Sigmoid colon (tissue), 7 donors: Measurements from ENCODE around the gene STON2. TPM values are rescaled to one million over a fixed set of nuclear protein-coding genes. Genes with fewer than 3 reads are reported as not detected.

Experiments used
- DNase-seq: peaks from one replicate; pipeline ENCODE4 v3.0.0-alpha.2; 2019
- H3K27ac ChIP-seq, 4 donors: fragments of 200-600 bp; sonication (generic); one replicate each; pipeline ENCODE4 v1.5.1; 2016 to 2019; ENCODE audit warnings: mild to moderate bottlenecking in 1 of 4
- H3K27me3 ChIP-seq, 3 donors: fragments of 200-600 bp; sonication (generic); one replicate each; pipeline ENCODE4 v1.5.1; 2019; ENCODE audit warnings: mild to moderate bottlenecking in 1 of 3
- H3K36me3 ChIP-seq, 4 donors: fragments of 200-600 bp; sonication (generic); one replicate each; pipeline ENCODE4 v1.5.1; 2016 to 2019
- H3K4me1 ChIP-seq, 4 donors: fragments of 200-600 bp; sonication (generic); one replicate each; pipeline ENCODE4 v1.5.1; 2017 to 2019
- H3K4me3 ChIP-seq, 4 donors: fragments of 200-600 bp; sonication (generic); one replicate each; pipeline ENCODE4 v1.5.1; 2017 to 2019; ENCODE audit warnings: mild to moderate bottlenecking in 2 of 4, moderate library complexity in 1 of 4
- H3K9me3 ChIP-seq, 4 donors: fragments of 200-600 bp in 3 of 4; sonication (generic) in 3 of 4; one replicate each; pipeline versions ENCODE4 v1.5.1 to v1.6.1; 2013 to 2019
- EP300 ChIP-seq, 4 donors: sonication (generic); formaldehyde crosslinking; IDR thresholded peaks; one replicate each; pipeline ENCODE4 v1.6.1; 2017; ENCODE audit warnings: antibody characterized with exemption in 4 of 4
- POLR2A ChIP-seq, 2 donors: fragments of 450-650 bp; IDR thresholded peaks; one replicate each; pipeline ENCODE4 v1.6.1; 2016; ENCODE audit warnings: antibody characterized with exemption in 2 of 2, mild to moderate bottlenecking in 2 of 2, moderate library complexity in 2 of 2
- POLR2AphosphoS5 ChIP-seq, 4 donors: sonication (generic); formaldehyde crosslinking; IDR thresholded peaks; one replicate each; pipeline ENCODE4 v1.6.1; 2017; ENCODE audit warnings: antibody characterized with exemption in 4 of 4
- WGBS, 2 donors: extraction: QIAGEN DNeasy Blood & Tissue Kit; methylation state at CpG; one replicate each; pipeline ENCODE4 v1.1.7; 2013; 5-methylcytosine and 5-hydroxymethylcytosine counted together
- intact Hi-C: fragments of 100-400 bp; cut with DNase I; formaldehyde crosslinking; loops from one replicate; pipeline ENCODE4 v1.15.1; 2023
- polyA plus RNA-seq, 3 donors: library from polyadenylated mRNA; stranded (reverse); fragments of 200-250 nt; gene quantifications; one replicate each; pipeline ENCODE4 v1.2.3, GENCODE V29; 2013
- total RNA-seq, 4 donors: library from RNA; depleted of rRNA; stranded (reverse); fragments of >200 nt; gene quantifications; one replicate each; pipeline ENCODE4 v1.1.0, GENCODE V29; 2016
- TF ChIP-seq, protein P1 (sequence below), 4 experiments: fragments of 450-650 bp in 3 of 4; fragments of 200-600 bp in 1 of 4; IDR thresholded peaks; one replicate each; pipeline ENCODE4 v1.5.1; 2016 to 2019; ENCODE audit warnings: antibody characterized with exemption in 4 of 4, mild to moderate bottlenecking in 3 of 4, moderate library complexity in 2 of 4
- donor health status: healthy with polysubstance abuse.
- donor health status: Bipolar disorder and iron deficiency.
- donor health status: healthy.

STON2 gene
- total and polyA plus RNA-seq, 7 donors: 2.9 to 15.6 (median 12.2) TPM

DNA sequence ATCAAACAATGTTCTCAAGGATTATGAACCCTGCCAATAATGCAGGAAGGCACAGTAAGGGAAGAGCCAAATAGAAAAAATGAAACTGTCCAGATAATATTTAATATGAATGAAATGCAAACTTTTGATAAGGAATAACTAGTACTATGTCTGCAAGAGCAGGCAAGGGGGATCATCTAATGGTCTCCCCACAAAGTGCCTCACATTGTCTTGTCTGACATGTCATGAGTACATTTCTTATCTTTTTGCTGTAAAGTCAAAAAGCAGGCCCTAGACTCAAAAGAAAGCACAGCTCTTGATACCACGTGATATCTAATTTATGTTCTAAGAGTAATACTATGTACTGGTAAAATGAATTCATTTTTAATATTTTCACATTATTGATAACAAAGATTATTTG, 135.5 kb downstream of the STON2 start:
- Histone ChIP-seq H3K36me3 (no peaks in the 10 kb centered on the region), H3K27me3 (no peaks in the 10 kb centered on the region), H3K27ac (no peak overlapping the region), H3K9me3 (no peaks in the 10 kb centered on the region), H3K4me1 (peaks cover 0 to 2% (median 2%) of the 10 kb centered on the region in 4 donors), H3K4me3 (no peak overlapping the region)
- 94 to 99% methylated on average over 1 of the region's 1 CpG for WGBS, 2 donors
- TF ChIP-seq, protein P1, sequence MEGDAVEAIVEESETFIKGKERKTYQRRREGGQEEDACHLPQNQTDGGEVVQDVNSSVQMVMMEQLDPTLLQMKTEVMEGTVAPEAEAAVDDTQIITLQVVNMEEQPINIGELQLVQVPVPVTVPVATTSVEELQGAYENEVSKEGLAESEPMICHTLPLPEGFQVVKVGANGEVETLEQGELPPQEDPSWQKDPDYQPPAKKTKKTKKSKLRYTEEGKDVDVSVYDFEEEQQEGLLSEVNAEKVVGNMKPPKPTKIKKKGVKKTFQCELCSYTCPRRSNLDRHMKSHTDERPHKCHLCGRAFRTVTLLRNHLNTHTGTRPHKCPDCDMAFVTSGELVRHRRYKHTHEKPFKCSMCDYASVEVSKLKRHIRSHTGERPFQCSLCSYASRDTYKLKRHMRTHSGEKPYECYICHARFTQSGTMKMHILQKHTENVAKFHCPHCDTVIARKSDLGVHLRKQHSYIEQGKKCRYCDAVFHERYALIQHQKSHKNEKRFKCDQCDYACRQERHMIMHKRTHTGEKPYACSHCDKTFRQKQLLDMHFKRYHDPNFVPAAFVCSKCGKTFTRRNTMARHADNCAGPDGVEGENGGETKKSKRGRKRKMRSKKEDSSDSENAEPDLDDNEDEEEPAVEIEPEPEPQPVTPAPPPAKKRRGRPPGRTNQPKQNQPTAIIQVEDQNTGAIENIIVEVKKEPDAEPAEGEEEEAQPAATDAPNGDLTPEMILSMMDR (IDR thresholded peaks at IDR 0.05): no peak
- intact Hi-C loops: no loop called here
- DNase-seq: no peak

DNA sequence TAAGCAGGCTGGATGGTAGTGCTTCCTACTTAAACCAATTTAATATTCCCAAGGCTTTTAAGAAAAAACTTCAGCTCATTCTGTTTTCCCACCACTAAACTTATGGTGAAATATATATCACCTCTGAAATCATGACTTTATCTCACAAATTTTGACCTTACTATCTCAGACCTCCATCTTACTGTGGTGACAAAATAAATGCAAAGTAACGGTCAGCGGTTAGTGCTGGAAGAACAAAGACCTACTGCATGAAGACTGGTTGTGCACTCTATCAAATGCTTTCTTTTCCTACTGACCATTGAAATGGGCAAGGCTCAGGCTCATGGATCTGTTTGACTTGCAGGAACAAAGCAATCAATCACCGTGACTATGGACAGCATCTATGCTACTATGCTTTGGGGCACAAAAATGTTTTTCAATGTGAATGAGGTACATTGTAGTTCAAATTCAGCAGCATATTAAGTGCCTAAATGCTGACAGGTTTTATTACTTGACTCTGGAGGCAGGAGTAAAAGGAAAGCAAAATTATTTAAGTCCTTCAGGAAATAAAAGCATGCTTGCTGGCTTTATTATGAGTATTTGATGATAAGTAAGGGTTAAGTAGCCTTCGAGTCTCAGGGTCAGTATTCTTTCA, 136.2 kb downstream of the STON2 start:
- Histone ChIP-seq H3K9me3 (no peaks in the 10 kb centered on the region), H3K27me3 (no peaks in the 10 kb centered on the region), H3K27ac (no peak overlapping the region), H3K36me3 (no peaks in the 10 kb centered on the region), H3K4me1 (no peaks in the 10 kb centered on the region), H3K4me3 (no peak overlapping the region)
- intact Hi-C loops: no loop called here
- TF ChIP-seq EP300 (IDR thresholded peaks at IDR 0.05) (no peak), POLR2A (IDR thresholded peaks at IDR 0.05) (no peak), POLR2AphosphoS5 (IDR thresholded peaks at IDR 0.05) (no peak)
- TF ChIP-seq, protein P1 (IDR thresholded peaks at IDR 0.05): no peak
- no peak for DNase-seq
- 88 to 94% methylated on average over 4 of the region's 4 CpGs for WGBS, 2 donors

DNA sequence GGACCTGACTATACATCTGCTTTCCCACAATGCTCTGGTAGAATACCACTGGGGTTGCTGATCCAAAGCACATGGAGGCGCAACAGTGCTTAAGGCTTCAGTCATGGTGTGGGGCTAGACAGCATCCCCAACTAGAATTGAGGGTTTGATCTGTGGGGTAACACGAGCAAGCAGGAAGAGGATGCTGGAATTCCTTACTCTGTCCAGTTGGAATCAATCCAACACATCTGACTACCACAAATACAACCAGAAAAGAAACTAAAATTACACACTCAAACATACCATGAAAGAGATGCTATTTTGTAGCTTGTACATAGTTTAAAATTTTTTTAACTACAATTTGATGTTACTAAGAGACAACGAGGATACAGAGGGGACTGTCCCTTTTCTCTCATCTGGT, 138.9 kb downstream of the STON2 start:
- no peaks in the 10 kb centered on the region for H3K4me1 ChIP-seq
- H3K27me3 ChIP-seq: no peaks in the 10 kb centered on the region
- no peaks in the 10 kb centered on the region for H3K9me3 ChIP-seq
- H3K4me3 ChIP-seq: no peak overlapping the region
- intact Hi-C loops: no loop called here
- WGBS, 2 donors: 78 to 80% methylated on average over 3 of the region's 3 CpGs
- H3K36me3 ChIP-seq: no peaks in the 10 kb centered on the region
- no peak for TF ChIP-seq POLR2A (IDR thresholded peaks at IDR 0.05)
- TF ChIP-seq POLR2AphosphoS5 (IDR thresholded peaks at IDR 0.05): no peak
- TF ChIP-seq, protein P1 (IDR thresholded peaks at IDR 0.05): no peak
- TF ChIP-seq EP300 (IDR thresholded peaks at IDR 0.05): no peak
- no peak overlapping the region for H3K27ac ChIP-seq
- no peak for DNase-seq

DNA sequence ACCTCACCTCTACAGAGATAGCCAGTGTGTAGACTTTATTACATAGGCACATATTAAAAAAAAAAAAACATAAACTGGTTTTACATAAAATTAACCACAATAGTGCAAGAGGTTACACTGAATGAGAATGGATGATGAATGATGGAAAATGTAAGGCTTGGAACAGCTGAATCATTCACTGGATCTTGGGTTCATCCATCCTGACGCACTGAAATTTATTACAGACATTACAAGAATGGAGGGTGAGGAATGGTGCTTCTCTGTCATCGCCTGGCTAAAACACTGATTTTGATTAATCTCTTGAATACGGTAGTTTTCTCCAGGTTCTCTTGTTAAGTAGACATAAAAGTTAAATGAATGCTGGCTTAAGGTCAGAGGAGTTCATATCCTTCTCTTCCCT, 139.4 kb downstream of the STON2 start:
- TF ChIP-seq EP300 (IDR thresholded peaks at IDR 0.05): no peak
- TF ChIP-seq POLR2AphosphoS5 (IDR thresholded peaks at IDR 0.05): no peak
- TF ChIP-seq POLR2A (IDR thresholded peaks at IDR 0.05): no peak
- TF ChIP-seq, protein P1 (IDR thresholded peaks at IDR 0.05): no peak
- Histone ChIP-seq H3K4me1 (no peaks in the 10 kb centered on the region), H3K36me3 (no peaks in the 10 kb centered on the region), H3K9me3 (no peaks in the 10 kb centered on the region), H3K27me3 (no peaks in the 10 kb centered on the region), H3K4me3 (no peak overlapping the region), H3K27ac (no peak overlapping the region)
- intact Hi-C loops: no loop called here
- no peak for DNase-seq
- 94 to 95% methylated on average over 3 of the region's 3 CpGs for WGBS, 2 donors
